GM19452 (cell line): ENCODE data around the gene MAMDC2.
A peak's percentile ranks its signal among the peaks of the same experiment; 100 is the strongest.

Experiments used
- ATAC-seq: cut with Tn5 transposase; IDR thresholded peaks from one replicate; pipeline ENCODE4 v1.9.1; 2021; ENCODE audit not compliant: unreplicated experiment

The MAMDC2 gene

DNA sequence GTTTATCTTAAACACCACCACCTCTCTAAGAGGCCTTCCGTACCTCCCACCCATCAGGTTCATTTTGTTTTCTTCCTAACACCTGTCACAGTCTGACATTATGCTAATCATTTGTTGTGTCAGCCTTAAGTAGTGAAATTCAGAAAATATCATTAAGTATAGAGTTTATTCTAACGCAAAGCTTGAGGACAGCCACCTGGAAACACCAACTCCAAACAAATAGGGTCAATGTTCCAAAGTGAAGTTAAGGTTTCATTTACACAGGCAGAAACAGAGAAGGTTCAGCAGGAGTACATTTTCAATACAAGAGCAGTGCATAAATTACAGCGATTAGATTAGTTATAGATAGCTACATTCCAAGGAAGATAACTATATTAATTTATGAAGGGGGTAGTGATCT is 213.9 kb downstream of the MAMDC2 start:
- ATAC-seq, result no peak

DNA sequence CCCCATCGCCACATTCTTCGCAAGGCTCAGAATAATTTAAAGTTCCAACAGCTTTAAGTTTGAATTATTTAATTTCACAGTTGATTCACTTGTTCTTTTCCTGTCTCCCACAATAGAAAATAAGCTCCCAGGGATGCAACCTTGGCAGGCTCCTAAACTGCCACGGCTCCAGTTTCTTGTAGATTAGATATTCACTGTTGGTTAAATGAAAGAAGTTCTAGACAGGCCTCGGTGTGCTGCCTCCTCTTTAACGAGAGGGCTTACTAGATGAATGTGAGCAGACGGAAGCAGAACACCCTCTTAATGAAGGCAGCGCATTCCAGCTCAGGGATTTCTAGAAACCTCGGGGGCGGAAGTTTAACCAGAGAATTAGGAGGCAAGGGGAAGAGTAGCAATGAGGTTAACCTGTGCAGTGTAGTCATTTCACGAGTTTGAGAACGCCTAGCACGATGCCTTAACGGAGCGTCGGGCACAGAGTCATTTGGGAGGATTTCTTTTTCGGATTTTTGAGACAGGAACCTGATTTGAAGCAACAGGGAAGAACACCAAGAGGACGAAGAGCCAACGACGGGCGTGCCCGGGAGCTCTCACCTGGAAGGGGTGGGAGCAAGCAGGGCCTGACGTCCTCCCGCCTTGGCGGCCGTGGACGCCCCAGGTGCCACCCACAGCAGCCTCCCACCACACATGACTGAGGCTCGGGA is 214.5 kb downstream of the MAMDC2 start:
- peak; percentile 41 for ATAC-seq

- peak; percentile 80 for ATAC-seq
These were observed 215.3 kb downstream of the MAMDC2 start, which contains the start of gene SMC5 for GRCh38 chr9:70258692-70259511. SMC5 (plus strand) TSS chr9:70258978; CDS start chr9:70259079, 101 bp downstream.

DNA sequence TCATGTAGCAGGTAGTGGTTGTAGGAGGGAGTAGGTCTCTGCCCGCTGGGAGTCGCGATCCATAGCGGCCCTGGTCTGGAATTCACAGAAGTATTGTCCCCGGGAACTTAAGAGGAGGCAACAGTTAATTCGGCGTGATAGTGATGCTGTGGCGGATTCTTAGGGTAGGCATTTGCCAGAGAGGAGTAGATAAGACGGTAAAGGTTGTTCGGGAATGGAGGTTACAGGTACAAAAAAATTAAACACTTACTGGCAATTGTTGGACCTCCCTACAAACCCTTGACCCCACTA is 215.8 kb downstream of the MAMDC2 start:
- no peak for ATAC-seq

- no peak for ATAC-seq
These were observed 216.4 kb downstream of the MAMDC2 start for GRCh38 chr9:70260007-70260443.

GRCh38 chr9:70260606-70261005 is 217.0 kb downstream of the MAMDC2 start:
- ATAC-seq, result peak; percentile 28

- no peak for ATAC-seq
These were observed 217.7 kb downstream of the MAMDC2 start for GRCh38 chr9:70261131-70261870.

GRCh38 chr9:70262366-70262765 is 218.7 kb downstream of the MAMDC2 start:
- no peak for ATAC-seq

- ATAC-seq, result no peak
These were observed 219.3 kb downstream of the MAMDC2 start for GRCh38 chr9:70262948-70263347.

DNA sequence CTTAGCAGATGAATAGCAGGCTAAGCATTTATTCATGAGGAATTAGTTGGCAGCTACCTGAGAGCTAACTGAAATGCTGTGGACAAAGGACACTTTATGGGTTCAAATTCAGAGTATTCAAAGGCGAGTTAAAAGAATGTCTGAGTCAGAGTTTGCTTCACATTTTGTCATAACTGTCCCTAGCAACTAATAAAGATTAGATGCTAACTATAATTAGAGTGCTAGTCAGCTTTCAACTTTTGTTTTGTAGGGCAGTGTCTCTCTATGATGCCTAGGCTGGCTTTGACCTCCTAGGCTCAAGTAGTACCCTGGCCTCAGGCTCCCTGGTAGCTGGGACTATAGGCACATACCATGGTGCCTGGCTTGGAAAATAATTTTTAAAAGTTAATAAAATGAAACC is 219.8 kb downstream of the MAMDC2 start:
- ATAC-seq, result no peak
